BJ (cell line): ENCODE measurements around the gene CDCA7. TPM values are rescaled to one million over a fixed set of nuclear protein-coding genes. Genes with fewer than 3 reads are reported as not detected.
A peak's percentile ranks its signal among the peaks of the same experiment; 100 is the strongest.
"Not testable (repeated sequence)": the region's sequence is repeated elsewhere in the genome, so short reads cannot be mapped to it uniquely, and the experiment has no call there.

Experiments used
- CTCF ChIA-PET: fragments of 350-600 bp; formaldehyde crosslinking; extraction: SDS; loops from one replicate; lab custom pipeline; 2021; ENCODE audit warnings: antibody characterized with exemption, inconsistent platforms; lab: Yijun Ruan, JAX
- POLR2A ChIA-PET: fragments of 300-600 bp; sonication (Branson Sonifier 250); formaldehyde crosslinking; extraction: SDS; loops from one replicate; lab custom pipeline; 2021; ENCODE audit warnings: antibody characterized with exemption; lab: Charles Lee
- DNase-seq: peaks from one replicate; pipeline ENCODE4 v3.0.0-alpha.2; 2011; ENCODE audit warnings: low read depth
- H3K27me3 ChIP-seq: 2 replicates; pipeline ENCODE4 v1.6.0; 2011; ENCODE audit warnings: low read length; ENCODE audit not compliant: control insufficient read depth, insufficient read depth
- H3K36me3 ChIP-seq: 2 replicates; pipeline ENCODE4 v1.5.1; 2011; ENCODE audit warnings: low read length; ENCODE audit not compliant: control insufficient read depth, insufficient read depth
- H3K4me3 ChIP-seq: 2 replicates; pipeline ENCODE4 v1.5.1; 2011; ENCODE audit warnings: low read depth, mild to moderate bottlenecking, control low read depth, low read length
- CTCF ChIP-seq: IDR thresholded peaks from 2 replicates; pipeline ENCODE4 v1.5.1; 2011; ENCODE audit warnings: low read depth, mild to moderate bottlenecking, control low read depth, inconsistent platforms, low read length, moderate library complexity; ENCODE audit not compliant: insufficient read depth
- polyA minus RNA-seq: library from RNA; depleted of rRNA, polyadenylated mRNA; stranded (reverse); fragments of >200 nt; gene quantifications from 2 replicates; pipeline ENCODE4 v1.2.3, GENCODE V29; 2011; rRNA and poly(A)+ RNA removed
- polyA plus RNA-seq: library from polyadenylated mRNA; depleted of rRNA; stranded (reverse); fragments of >200 nt; gene quantifications from 2 replicates; pipeline ENCODE4 v1.2.3, GENCODE V29; 2011; rRNA removed

CDCA7 gene
- 8.3 and 8.7 TPM in 2 replicates for polyA plus RNA-seq
- polyA minus RNA-seq = 5.8 and 6.7 TPM in 2 replicates

DNA sequence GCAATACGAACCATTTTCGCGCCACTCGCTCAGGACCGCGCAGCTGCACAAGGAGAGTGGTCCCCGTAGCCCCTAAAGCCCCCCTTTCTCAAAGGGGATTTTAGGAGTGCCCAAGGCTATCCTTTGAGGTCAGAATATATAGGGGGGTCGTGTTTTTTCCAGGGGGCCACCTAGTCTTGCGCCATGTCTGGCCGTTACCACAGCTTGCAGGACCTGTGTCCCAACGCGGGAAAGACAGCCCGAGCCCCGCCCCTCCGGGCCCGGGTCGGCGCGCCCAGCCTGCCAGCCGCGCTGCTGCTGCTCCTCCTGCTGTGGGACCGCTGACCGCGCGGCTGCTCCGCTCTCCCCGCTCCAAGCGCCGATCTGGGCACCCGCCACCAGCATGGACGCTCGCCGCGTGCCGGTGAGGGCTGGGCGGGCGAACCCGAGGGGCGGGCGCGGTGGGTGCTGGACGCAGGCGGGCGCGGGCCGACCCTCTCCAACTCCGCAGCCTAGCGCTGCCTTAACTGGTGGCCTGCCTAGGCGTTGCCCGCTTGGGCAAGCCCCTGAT lies at the start of gene CDCA7:
TSS of gene CDCA7 (plus strand) at position 291 of the 550 bp plus-strand sequence. CDS start at position 383, 92 bp downstream.
- POLR2A ChIA-PET = no interaction called here
- CTCF ChIA-PET = no interaction called here
- no peak for DNase-seq

DNA sequence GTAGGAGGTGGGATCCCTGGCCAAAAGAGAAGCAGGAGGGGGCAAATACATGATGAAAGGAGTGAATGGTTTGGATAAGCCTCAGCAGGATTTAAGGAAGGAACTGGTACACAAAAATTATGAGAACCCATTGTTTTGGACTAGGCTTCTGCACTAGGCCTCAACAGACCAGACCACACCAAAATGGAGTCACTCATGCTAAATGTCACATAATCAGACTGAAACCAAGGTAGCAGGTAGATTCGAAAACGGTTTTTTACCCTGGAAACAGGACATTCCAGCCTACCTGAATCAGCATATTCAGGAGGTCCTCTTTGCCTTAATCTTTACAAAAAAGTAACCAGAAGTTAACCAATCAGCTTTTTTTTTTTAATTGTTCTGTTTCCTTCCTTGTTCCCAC lies 49.4 kb upstream of the CDCA7 start:
- TF ChIP-seq CTCF = no peak
- ChIA-PET CTCF (no interaction called here), POLR2A (interaction anchor here (0.6 kb wide), 1 partner anchor 789 kb away, joined by 3 read pairs; no protein-coding TSS in a partner anchor)
- DNase-seq = no peak
- H3K36me3 ChIP-seq = no peaks in the 10 kb centered on the region
- no peak overlapping the region for H3K4me3 ChIP-seq
- H3K27me3 ChIP-seq = no peaks in the 10 kb centered on the region; the same call in 1 of the 2 replicates

More for the DNA sequence above, at the start of gene CDCA7:
- H3K4me3 ChIP-seq = peak within 1 kb of the TSS; percentile 79
- no peak for TF ChIP-seq CTCF
- H3K36me3 ChIP-seq = no peaks in the 10 kb centered on the region
- H3K27me3 ChIP-seq = peaks cover 5% of the 10 kb centered on the region

- DNase-seq = no peak
- TF ChIP-seq CTCF = no peak
- POLR2A ChIA-PET = no interaction called here
- Histone ChIP-seq H3K27me3 (no peaks in the 10 kb centered on the region; the same call in 1 of the 2 replicates), H3K36me3 (no peaks in the 10 kb centered on the region), H3K4me3 (no peak overlapping the region)
- CTCF ChIA-PET = no interaction called here
These were observed 47.4 kb upstream of the CDCA7 start for GRCh38 chr2:173307293-173307692.

DNA sequence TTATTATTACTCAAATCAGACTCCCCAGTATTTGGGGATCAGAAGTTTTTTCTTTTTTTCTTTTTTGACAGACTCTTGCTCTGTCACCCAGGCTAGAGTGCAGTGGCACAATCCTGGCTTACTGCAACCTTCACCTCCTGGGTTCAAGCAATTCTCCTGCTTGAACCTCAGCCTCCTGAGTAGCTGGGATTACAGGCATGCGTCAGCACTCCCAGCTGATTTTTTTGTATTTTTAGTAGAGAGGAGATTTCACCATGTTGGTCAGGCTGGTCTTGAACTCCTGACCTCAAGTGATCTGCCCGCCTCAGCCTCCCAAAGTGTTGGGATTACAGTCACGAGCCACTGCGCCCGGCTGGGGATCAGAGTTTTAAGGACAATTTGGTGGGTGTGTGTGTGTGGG lies 45.3 kb upstream of the CDCA7 start:
- H3K4me3 ChIP-seq, POLR2A ChIA-PET, DNase-seq, CTCF ChIA-PET, H3K36me3 ChIP-seq, H3K27me3 ChIP-seq: not testable (repeated sequence)

DNA sequence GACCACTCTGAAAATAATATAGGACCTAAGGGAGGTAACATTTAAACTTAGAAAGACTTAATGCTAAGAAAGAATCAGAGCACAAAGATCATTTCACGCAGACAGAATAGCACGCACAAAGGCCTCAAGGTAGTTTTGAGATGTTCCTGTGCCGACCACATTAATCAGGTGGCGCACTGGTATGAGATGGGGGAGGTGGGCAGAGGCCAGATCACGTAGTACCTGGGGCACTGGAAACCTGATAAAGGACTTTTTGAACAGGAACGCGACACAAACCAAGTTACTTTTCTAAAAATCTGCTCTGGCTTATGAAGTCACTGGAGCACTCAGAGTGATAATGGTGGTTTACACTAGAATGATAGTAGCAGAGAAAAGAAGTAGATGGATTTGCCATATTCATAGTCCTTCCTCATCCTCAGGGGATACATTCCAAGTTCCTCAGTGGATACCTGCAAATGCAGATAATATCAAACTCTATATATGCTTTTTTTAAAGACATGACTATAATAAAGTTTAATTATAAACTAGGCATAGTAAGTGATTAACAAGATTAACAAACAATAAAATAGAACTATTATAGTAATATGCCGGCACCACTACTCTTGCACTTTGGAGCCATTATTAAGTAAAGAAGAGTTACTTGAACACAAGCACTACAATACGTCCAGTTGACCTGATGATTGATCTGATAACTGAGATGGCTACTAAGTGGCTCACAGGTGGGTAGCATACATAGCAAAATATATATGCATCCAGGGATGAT lies 42.6 kb upstream of the CDCA7 start:
- H3K36me3 ChIP-seq = no peaks in the 10 kb centered on the region
- POLR2A ChIA-PET = no interaction called here
- no peaks in the 10 kb centered on the region for H3K27me3 ChIP-seq
- no peak for TF ChIP-seq CTCF
- DNase-seq = no peak
- H3K4me3 ChIP-seq = no peak overlapping the region
- CTCF ChIA-PET = no interaction called here
